Inflammatory macrophage treated with lipopolysaccharide for 1 hour (primary cell): ENCODE measurements around the gene RABGAP1.
"Not testable (repeated sequence)": the region's sequence is repeated elsewhere in the genome, so short reads cannot be mapped to it uniquely, and the experiment has no call there.

Experiments
- DNase-seq, 2 donors: peaks; one replicate each; pipeline ENCODE4 v3.0.0-alpha.2; 2020 to 2022

The RABGAP1 gene

GRCh38 chr9:122940749-122941581 is at the start of gene RABGAP1:
Gene RABGAP1, plus strand, starts transcription at chr9:122941020. Its CDS starts 16,040 bp downstream, at chr9:122957060.
- DNase-seq, result peak; percentile 97

DNA sequence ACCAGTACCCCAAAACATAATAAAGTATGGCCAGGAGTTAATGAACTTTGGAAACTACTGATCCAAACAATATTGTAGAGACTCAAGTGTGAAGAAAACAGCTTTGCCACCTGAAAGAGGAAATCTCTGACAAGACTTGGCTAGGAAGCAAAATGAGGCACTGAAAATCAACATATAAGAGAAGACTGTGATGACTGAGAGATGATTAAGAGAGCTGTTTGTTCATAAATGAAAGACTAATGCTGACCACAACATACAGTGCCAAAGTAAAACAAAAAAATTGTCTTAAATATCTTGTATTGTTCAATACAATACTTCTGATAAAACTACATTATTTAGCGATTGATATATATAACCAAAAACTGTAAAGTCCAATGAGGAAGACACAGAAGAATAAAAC is 42.9 kb upstream of the RABGAP1 start:
- no peak for DNase-seq

DNA sequence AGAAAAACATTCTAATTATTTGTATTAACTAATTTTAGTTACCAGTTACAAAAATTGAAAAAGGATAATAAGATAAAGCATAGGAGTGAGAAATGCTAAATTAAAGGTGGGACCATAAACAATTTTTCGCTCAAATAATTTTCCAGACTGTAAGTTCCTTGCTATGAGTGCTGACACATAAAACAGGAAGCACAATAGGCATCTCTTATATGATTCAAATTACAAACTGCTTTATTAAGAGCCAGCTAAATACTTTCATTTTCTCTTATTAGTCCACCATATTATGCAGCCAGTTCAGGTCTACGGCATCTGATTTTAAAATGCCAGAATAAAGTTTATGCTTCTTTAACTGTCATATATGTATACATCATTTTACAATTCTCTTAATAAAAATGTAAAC is 40.0 kb upstream of the RABGAP1 start:
- peak; percentile 66 to 82 for DNase-seq

DNA sequence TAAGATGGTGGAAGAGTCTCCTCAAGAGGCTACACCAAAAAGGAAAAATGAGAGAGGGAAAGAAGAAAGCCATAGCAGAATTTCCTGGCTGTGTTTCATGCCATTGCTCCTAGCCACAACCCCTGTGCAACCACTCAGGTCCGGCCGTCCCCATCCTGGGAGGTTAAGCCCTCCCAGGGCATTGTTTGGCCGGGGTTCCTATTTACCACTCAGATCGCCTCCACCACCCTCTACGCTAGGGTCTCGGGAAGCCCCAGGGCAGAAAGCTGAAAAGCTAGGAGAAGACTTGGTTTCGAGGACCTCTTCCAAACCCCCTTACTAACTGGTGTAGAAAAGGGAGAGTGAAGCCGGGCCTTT is 36.4 kb upstream of the RABGAP1 start:
- peak in 1 of 2 donors; percentile 23 for DNase-seq

GRCh38 chr9:122904823-122905710 is 35.8 kb upstream of the RABGAP1 start, which contains the start of gene RC3H2:
Gene RC3H2, minus strand, starts transcription at chr9:122905359. Its CDS starts 7,850 bp downstream, at chr9:122897509.
- DNase-seq, result peak; percentile 99

DNA sequence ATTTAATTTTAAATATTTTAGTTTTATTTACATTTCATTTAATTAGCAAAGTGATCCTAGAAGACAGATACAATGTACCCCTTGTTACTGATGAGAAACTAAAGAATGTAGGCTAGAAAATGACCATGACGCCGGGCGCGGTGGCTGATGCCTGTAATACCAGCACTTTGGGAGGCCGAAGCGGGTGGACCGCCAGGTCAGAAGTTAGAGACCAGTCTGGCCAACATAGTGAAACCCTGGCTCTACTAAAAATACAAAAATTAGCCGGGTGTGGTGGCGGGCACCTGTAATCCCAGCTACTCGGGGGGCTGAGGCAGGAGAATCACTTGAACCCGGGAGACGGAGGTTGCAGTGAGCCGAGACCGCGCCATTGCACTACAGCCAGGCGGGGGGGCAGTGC is 34.7 kb upstream of the RABGAP1 start:
- not testable (repeated sequence) for DNase-seq

DNA sequence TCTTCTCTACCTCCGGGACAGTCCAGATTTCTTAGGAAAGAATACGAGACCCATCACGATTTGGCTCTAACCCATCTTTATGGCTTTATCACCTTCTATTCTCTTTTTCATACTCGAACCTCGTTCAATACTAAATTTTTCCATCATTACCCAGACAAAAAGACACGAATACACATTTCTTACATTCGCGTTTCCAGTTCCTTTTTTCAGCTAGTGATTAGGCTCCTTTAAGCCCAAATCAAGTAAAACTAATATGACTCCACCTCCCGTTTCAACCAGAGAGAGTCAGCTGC is 28.2 kb upstream of the RABGAP1 start:
- peak in 1 of 2 donors; percentile 49 for DNase-seq

GRCh38 chr9:122912964-122913673 is 27.7 kb upstream of the RABGAP1 start, which contains the start of gene ZBTB6:
Gene ZBTB6, minus strand, starts transcription at chr9:122913323. Its CDS starts 1,251 bp downstream, at chr9:122912072.
- peak; percentile 78 to 82 for DNase-seq

DNA sequence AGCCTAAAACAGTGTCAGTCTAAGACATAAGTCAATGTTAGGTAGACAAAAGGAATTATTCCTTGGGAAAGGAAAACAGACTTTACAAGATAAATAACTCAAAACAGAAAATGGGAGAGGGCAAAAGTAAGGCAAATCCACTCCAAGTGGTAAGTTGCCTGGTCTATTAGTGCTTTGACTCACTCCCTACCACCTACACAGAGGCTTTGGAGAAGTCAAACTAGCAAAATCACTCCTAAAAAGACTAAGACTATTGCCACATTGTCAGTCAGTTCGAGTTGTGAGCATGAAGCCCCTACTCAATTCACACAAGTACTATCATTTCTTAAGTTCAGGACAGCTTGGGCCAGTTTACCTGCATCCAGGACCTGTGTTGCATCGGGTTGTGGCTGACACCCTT is 22.5 kb upstream of the RABGAP1 start:
- DNase-seq, result peak in 1 of 2 donors; percentile 50

GRCh38 chr9:122922713-122923112 is 18.1 kb upstream of the RABGAP1 start:
- DNase-seq, result no peak

- DNase-seq, result no peak
Measured at GRCh38 chr9:122923947-122924346, 16.9 kb upstream of the RABGAP1 start.

DNA sequence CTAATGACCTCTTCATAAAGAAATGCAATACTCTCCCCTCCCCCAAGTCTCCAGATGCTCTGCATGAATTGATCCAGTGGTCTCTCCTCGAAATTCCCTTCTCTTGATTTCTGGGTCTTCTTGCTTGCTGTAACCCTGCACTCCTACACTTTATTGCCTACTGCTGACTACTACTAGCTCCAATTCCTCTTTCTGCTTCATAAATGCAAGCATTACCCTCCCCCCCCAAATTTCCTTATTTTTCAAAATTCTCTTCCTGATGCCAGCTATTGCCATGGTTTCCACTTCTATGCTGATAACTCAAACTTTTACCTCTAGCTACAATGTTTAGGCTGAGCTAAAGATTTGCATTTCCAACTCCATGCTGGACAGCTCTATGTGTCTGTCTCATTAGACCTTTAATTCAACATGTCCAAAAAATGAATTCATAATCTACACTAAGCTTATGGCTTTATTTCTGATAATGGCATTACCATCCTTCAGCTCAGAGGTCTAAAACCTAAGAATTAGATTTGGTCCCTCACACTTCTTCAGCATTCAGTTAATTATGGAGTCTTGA is 10.9 kb upstream of the RABGAP1 start:
- DNase-seq, result peak; percentile 67 to 70

DNA sequence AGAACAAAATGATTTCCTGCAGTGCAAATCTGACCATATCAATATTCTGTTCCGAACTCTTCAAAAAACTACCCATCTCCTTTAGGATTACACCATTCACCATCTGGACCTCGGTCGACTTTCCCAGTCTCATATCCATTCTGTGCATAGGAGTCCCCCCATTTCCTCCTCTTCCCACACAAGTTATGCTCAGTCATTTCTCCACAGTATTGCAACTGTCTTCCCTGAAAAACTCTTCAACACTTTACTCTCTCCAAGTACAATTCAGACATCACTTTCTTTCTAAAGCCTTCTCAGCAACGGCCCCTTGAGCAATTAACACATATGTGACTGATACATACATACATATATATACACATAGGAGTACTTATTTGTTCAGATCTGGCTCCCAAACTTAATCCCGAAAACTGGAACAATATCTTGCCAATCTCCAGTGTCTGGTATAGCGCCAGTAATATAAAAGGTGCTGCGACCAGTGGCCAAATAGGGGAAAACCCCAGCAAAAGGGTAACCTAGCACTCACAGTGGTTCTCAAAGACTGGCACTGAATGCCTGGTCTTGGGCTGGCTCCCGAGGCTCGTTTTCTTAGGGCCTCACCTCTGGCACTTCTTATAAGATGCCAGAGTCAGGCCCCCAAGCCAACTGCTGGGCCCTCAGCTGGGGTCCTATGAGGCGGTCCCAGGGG is 10.1 kb upstream of the RABGAP1 start:
- peak in 1 of 2 donors; percentile 51 for DNase-seq

DNA sequence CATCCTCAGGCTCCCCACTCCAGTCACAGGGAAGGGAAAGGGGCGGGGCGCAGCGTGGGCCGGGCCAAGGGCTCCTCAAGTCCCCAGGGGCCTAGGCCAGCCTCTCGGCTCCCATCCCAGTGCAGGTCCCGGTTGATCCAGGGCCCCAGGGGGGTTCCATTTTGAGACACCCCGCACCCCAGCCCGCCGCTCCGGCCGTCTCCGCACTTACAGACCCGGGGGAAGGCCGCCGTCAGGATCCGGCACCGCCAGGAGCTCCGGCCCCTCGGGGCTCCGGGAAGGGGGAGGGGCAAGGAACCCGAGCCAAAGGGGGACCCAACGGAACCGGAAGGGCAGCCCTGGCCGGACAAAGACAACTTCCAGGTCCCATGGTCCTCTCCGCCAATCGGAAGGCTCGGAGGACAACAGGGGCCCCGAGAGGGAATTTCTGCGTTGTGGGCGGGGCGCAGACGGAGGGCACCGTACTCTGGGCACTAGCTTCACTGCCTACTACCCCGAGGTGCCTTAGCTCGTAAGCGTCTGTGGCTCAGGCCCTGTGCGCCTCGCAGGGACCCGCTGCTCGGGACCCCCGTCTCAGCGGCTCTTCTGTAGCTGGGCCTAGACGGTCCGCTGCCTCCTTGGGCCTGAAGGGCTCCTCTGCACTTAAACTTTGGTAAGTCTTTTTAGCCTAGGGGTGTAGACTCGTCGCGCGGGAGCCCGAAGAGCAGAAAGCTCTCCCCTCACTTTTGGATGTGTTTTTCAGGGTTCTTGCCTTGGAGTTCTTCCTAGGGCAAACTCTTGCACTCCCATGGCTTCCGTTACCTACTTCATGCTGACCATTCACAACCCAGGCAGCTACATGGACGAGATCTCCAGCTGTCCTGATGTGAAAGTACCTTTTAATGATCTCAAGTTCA is 9.3 kb upstream of the RABGAP1 start, which contains the start of gene ZBTB26:
ZBTB26 (minus strand) TSS at position 287 of the 896 bp plus-strand sequence. CDS start 11,578 bp downstream, outside the sequence.
- peak; percentile 93 to 94 for DNase-seq

DNA sequence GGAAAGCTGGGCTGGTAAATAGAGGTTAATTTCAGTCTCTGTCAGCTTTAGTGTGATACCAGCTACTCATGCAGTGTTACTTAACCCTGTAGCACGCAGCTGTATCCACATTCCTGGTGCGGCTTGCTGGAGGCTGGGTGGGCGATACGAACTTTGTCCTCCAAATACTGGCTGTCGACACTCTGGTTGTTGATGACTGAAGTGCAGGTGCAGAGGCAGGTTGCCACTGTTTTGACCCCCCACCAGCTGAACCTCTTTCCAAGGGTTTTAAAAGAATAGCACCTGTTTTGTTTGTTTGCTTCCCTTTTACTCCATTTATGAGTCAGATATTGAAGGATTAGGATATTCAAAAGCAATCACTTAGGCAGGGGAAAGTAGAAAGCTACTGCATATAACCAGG is 4.4 kb upstream of the RABGAP1 start:
- no peak for DNase-seq

DNA sequence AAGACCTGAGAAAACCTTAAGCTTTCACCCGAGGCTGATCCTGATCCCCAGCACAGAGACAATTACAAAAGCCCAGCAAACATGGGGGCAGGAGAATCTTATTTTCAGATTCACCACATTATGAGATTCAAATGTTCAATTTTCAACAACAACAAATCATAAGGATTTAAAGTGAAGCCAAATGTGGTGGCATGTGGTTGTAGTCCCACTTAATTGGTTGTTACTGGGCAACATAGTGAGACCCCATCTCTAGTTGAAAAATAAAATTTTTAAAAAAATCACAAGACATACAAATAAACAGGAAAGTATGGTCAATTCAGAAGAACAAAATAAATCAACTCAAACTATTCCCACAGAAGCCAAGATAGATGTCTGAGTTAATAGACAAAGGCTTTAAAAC is 3.9 kb upstream of the RABGAP1 start:
- no peak for DNase-seq

GRCh38 chr9:122939601-122940000 is 1.2 kb upstream of the RABGAP1 start:
- DNase-seq, result peak; percentile 68 to 76

- no peak for DNase-seq
Measured at GRCh38 chr9:122940454-122940748, 419 bp upstream of the RABGAP1 start.

GRCh38 chr9:122941582-122942234 is 888 bp downstream of the RABGAP1 start:
- no peak for DNase-seq
